Body of pancreas (tissue), 4 donors: ENCODE data around the gene PPP1R37.

Experiments
- CTCF ChIP-seq, 7 experiments: fragments of 450-650 bp in 4 of 7; fragments of 200-600 bp in 3 of 7; sonication (generic) in 3 of 7; IDR thresholded peaks; one replicate each; pipeline ENCODE4 v1.5.1; 2016 to 2019; ENCODE audit warnings: antibody characterized with exemption in 7 of 7
- POLR2A ChIP-seq, 3 donors: fragments of 450-650 bp; IDR thresholded peaks; one replicate each; pipeline ENCODE4 v1.6.1; 2016; ENCODE audit warnings: antibody characterized with exemption in 3 of 3, mild to moderate bottlenecking in 2 of 3

- TF ChIP-seq CTCF (IDR thresholded peaks at IDR 0.05), result no peak
- no peak for TF ChIP-seq POLR2A (IDR thresholded peaks at IDR 0.05)
Observed at GRCh38 chr19:45133661-45134060, 40.7 kb downstream of the PPP1R37 start.
